Bladder microvascular endothelial cell (primary cell): ENCODE measurements around the gene BARHL2. TPM values are rescaled to one million over a fixed set of nuclear protein-coding genes. Genes with fewer than 3 reads are reported as not detected.

Source experiments
- total RNA-seq: library from RNA; depleted of rRNA; stranded (reverse); fragments of >200 nt; gene quantifications from 2 replicates; pipeline ENCODE4 v1.2.3, GENCODE V29; 2014

The BARHL2 gene
- total RNA-seq, result under 0.01 TPM in 1 of 2 replicates, not detected in the other

DNA sequence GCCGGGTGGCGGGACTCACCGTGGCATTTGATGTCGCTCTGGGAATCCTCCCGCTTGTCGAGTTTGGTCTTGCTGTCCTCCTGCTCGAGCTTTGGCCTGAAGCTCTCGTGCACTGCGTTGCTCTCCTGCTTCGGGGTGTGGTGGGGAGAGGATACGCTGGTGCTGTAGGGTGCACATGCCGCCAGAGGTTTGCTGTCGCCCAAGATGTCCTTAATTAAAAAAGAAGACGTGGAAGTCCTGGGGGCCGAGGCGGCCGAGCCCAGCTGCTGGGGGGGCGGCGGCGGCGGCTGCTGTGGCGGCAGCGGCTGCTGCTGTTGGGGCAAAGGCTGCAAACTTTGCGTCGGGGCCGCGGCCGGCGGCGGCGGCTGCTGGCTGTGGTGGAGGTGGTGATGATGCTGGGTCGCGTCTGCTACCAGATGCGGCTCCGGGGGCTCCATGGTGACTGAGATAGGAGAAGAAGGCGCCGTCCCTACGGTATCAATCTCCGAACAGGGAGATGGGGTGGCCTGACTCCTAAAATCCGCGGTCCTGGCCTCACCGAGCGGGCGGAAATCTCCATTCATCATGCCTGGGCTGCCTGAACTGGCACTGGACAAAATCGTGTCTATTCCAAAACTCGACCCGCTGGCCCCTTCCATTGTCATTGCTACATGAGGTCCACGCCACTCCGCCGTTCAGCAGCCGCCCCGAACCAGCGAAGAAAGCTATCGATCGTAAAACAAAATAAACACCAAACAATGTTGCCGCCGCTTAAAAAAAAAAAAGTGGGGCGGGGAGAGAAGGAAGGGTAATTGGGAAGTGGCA is at the start of gene BARHL2:
Gene BARHL2 (minus strand): TSS at position 751 of the 804 bp plus-strand sequence. CDS start 107 bp downstream, at position 644.

